Measurements from ENCODE around the gene MEF2D. TPM values are rescaled to one million over a fixed set of nuclear protein-coding genes. Genes with fewer than 3 reads are reported as not detected.

Gene MEF2D
- total RNA-seq, 5 donors from 2014 or later (not counting 1 experiment from before 2014, with no cell fraction given): 60.7 to 133 (median 79.3) TPM

DNA sequence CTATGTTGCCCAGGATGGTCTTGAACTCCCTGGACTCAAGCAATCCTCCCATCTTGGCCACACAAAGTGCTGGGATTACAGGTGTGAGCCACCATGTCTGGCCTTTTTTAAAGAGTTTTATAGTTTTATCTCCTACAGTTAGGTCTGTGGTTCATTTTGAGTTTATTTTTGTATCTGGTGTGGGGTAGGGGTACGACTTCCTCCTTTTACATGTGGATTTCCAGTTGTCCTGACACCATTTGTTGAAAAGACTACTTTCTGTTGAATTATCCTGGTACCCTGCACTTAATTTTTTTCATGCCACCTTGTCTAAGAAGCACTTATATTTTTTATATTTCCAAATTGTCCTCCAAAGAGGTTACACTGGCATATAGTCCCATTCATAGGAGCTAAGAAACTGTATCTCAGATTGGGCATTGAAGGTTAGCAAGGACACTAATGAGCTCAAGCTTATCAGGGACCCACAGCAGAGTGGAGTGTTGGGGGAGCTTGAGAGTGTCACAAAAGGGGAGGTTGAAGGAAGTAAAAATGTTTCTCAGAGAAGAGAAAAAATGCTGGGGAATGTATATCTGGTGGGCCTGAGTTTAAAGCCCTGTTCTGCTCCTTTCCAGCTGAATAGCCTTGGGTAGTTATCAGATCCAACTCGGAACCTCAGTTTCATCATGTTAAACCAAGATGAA is 23.4 kb upstream of the MEF2D start:
- Histone ChIP-seq H3K27me3 (replicated peaks in 1 of 2; ENCODE audit: control insufficient read depth in 2 of 2, extremely low read depth in 1 of 2, insufficient read depth in 2 of 2, low read length in 1 of 2) (peaks cover 0 to 2% of the 10 kb centered on the region in 2 experiments), H3K9me3 (no peaks in the 10 kb centered on the region), H3K4me3 (ENCODE audit: control insufficient read depth in 1 of 2, extremely low read depth in 1 of 2, low read length in 1 of 2) (no peak overlapping the region), H3K27ac (ENCODE audit: low read length) (peak overlapping the region; percentile 7), H3K36me3 (ENCODE audit: control insufficient read depth in 2 of 2, extremely low read depth in 1 of 2, insufficient read depth in 1 of 2, low read length in 1 of 2) (no peaks in the 10 kb centered on the region), H3K4me1 (ENCODE audit: control insufficient read depth in 1 of 2, extremely low read depth in 1 of 2, insufficient read depth in 2 of 2, low read length in 2 of 2) (peaks cover 14 to 33% of the 10 kb centered on the region in 2 experiments)
- ATAC-seq (replicated peaks in 1 of 4) (peak; percentile 17 to 35 (median 33)), DNase-seq (no peak)
- H3K9me3 Mint-ChIP-seq: no peaks in the 10 kb centered on the region
- no CpG with 5 or more reads among the region's 2 CpGs for WGBS (ENCODE audit: insufficient coverage)
- ChIA-PET POLR2A (interaction anchor here in 1 of 2 donors (0.5 kb wide), 1 partner anchor 80 kb away, joined by 6 read pairs; no protein-coding TSS in a partner anchor), CTCF (interaction anchor here (0.5 to 2.7 kb wide), 8 partner anchors 8 to 139 kb away, joined by 3 to 25 read pairs (median 4); partner anchors contain the start of gene MEF2D (in 1 of the 2))
- H3K4me1 Mint-ChIP-seq: peaks cover 35 to 41% (median 35%) of the 10 kb centered on the region in 3 donors
- no peaks in the 10 kb centered on the region for H3K27me3 Mint-ChIP-seq
- H3K4me3 Mint-ChIP-seq: peak overlapping the region in 2 of 3 donors; percentile 41 to 63
- no peaks in the 10 kb centered on the region for H3K36me3 Mint-ChIP-seq
- H3K27ac Mint-ChIP-seq: peak overlapping the region in 1 of 2 donors; percentile 64

DNA sequence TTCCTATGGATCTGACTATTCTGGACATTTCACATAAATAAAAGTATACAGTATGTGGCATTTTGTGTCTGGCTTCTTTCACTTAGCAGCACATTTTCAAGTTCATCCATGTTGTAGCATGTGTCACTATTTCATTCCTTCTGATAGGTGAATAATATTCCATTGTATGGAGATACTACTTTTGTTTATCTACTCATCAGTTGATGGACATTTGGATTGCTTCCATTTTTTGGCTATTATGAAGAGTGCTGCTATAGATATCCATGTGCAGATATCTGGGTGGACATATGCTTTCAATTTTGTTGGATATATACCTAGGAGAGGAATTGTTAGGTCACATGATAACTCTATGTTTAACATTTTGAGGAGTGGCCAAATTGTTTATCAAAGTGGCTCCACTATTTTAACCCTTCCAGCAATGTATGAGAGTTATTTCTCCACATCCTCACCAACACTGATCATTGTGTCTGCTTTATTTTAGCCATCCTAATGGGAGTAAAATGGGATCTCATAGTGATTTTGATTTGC is 21.9 kb upstream of the MEF2D start:
- Mint-ChIP-seq H3K4me3 (no peak overlapping the region), H3K9me3 (no peaks in the 10 kb centered on the region), H3K27me3 (no peaks in the 10 kb centered on the region), H3K4me1 (peaks cover 25 to 28% (median 26%) of the 10 kb centered on the region in 3 donors), H3K36me3 (no peaks in the 10 kb centered on the region), H3K27ac (no peak overlapping the region)
- POLR2A ChIA-PET: no interaction called here
- H3K27me3 ChIP-seq (replicated peaks in 1 of 2; ENCODE audit: control insufficient read depth in 2 of 2, extremely low read depth in 1 of 2, insufficient read depth in 2 of 2, low read length in 1 of 2): peaks cover 0 to 2% of the 10 kb centered on the region in 2 experiments
- peaks cover 14 to 22% of the 10 kb centered on the region in 2 experiments for H3K4me1 ChIP-seq (ENCODE audit: control insufficient read depth in 1 of 2, extremely low read depth in 1 of 2, insufficient read depth in 2 of 2, low read length in 2 of 2)
- no peaks in the 10 kb centered on the region for H3K36me3 ChIP-seq (ENCODE audit: control insufficient read depth in 2 of 2, extremely low read depth in 1 of 2, insufficient read depth in 1 of 2, low read length in 1 of 2)
- DNase-seq: no peak
- no peaks in the 10 kb centered on the region for H3K9me3 ChIP-seq
- H3K27ac ChIP-seq (ENCODE audit: low read length): no peak overlapping the region
- H3K4me3 ChIP-seq (ENCODE audit: control insufficient read depth in 1 of 2, extremely low read depth in 1 of 2, low read length in 1 of 2): no peak overlapping the region
- CTCF ChIA-PET: no interaction called here
- no peak for ATAC-seq (replicated peaks in 1 of 4)

DNA sequence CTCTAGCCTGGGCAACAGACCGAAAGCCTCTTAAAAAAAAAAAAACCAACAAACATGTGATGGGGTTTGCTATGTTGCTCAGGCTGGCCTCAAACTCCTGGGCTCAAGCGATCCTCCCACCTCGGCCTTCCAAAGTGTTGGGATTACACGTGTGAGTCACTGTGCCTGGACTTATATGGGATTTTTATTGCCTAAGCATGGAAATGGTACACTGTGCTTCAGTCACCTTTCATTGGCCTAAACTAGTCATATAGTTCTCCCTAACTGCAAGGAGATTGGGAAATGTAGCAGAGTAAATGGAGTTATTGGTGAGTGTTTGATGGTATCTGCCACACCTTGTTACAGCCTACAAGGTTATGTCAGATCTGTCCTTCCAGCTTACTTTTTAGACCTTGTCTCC is 17.2 kb upstream of the MEF2D start:
- no peak for ATAC-seq (replicated peaks in 1 of 4)
- Histone ChIP-seq H3K36me3 (ENCODE audit: control insufficient read depth in 2 of 2, extremely low read depth in 1 of 2, insufficient read depth in 1 of 2, low read length in 1 of 2) (no peaks in the 10 kb centered on the region), H3K4me1 (ENCODE audit: control insufficient read depth in 1 of 2, extremely low read depth in 1 of 2, insufficient read depth in 2 of 2, low read length in 2 of 2) (no peaks in the 10 kb centered on the region), H3K27ac (ENCODE audit: low read length) (no peak overlapping the region), H3K9me3 (no peaks in the 10 kb centered on the region), H3K27me3 (replicated peaks in 1 of 2; ENCODE audit: control insufficient read depth in 2 of 2, extremely low read depth in 1 of 2, insufficient read depth in 2 of 2, low read length in 1 of 2) (no peaks in the 10 kb centered on the region), H3K4me3 (ENCODE audit: control insufficient read depth in 1 of 2, extremely low read depth in 1 of 2, low read length in 1 of 2) (no peak overlapping the region)
- no CpG with 5 or more reads among the region's 4 CpGs for WGBS (ENCODE audit: insufficient coverage)
- no peaks in the 10 kb centered on the region for H3K27me3 Mint-ChIP-seq
- H3K36me3 Mint-ChIP-seq: no peaks in the 10 kb centered on the region
- H3K4me3 Mint-ChIP-seq: no peak overlapping the region
- no peak overlapping the region for H3K27ac Mint-ChIP-seq
- no peaks in the 10 kb centered on the region for H3K9me3 Mint-ChIP-seq
- no peaks in the 10 kb centered on the region for H3K4me1 Mint-ChIP-seq
- ChIA-PET POLR2A (no interaction called here), CTCF (interaction anchor here (0.6 to 1.0 kb wide), 2 partner anchors 29 to 100 kb away, joined by 3 read pairs; no protein-coding TSS in a partner anchor)
- no peak for DNase-seq

DNA sequence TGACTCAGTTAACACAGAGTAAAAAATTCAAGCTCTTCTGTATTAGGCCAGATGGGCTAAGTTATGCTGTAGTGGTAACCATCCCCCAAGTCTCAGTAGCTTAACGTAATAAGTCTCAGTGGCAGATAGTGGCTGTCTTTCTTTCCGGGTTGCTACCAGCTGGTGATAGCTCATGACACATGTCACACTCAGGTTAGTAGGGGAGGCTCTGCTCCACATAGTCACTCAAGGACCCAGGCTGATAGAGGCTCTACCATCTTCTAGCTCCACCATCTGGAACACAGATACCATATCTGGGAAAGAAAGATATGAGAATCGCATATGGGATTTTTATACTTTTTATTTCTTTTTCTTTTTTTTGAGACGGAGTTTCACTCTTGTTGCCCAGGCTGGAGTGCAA is 16.2 kb upstream of the MEF2D start:
- CTCF ChIA-PET: interaction anchor here in 1 of 2 donors (0.7 kb wide), 1 partner anchor 36 kb away, joined by 3 read pairs; no protein-coding TSS in a partner anchor
- no peaks in the 10 kb centered on the region for H3K27me3 ChIP-seq (replicated peaks in 1 of 2; ENCODE audit: control insufficient read depth in 2 of 2, extremely low read depth in 1 of 2, insufficient read depth in 2 of 2, low read length in 1 of 2)
- Mint-ChIP-seq H3K4me1 (peaks cover 3 to 6% (median 4%) of the 10 kb centered on the region in 3 donors), H3K9me3 (no peaks in the 10 kb centered on the region), H3K4me3 (no peak overlapping the region), H3K36me3 (no peaks in the 10 kb centered on the region), H3K27ac (no peak overlapping the region), H3K27me3 (no peaks in the 10 kb centered on the region)
- ATAC-seq (replicated peaks in 1 of 4) (no peak), DNase-seq (no peak)
- no peaks in the 10 kb centered on the region for H3K36me3 ChIP-seq (ENCODE audit: control insufficient read depth in 2 of 2, extremely low read depth in 1 of 2, insufficient read depth in 1 of 2, low read length in 1 of 2)
- H3K4me3 ChIP-seq (ENCODE audit: control insufficient read depth in 1 of 2, extremely low read depth in 1 of 2, low read length in 1 of 2): no peak overlapping the region
- H3K4me1 ChIP-seq (ENCODE audit: control insufficient read depth in 1 of 2, extremely low read depth in 1 of 2, insufficient read depth in 2 of 2, low read length in 2 of 2): no peaks in the 10 kb centered on the region
- no peaks in the 10 kb centered on the region for H3K9me3 ChIP-seq
- no peak overlapping the region for H3K27ac ChIP-seq (ENCODE audit: low read length)
- POLR2A ChIA-PET: interaction anchor here in 1 of 2 donors (0.5 kb wide), 2 partner anchors 8 to 39 kb away, joined by 3 to 4 read pairs; no protein-coding TSS in a partner anchor
- 100% methylated on average over 1 of the region's 4 CpGs for WGBS (ENCODE audit: insufficient coverage)

DNA sequence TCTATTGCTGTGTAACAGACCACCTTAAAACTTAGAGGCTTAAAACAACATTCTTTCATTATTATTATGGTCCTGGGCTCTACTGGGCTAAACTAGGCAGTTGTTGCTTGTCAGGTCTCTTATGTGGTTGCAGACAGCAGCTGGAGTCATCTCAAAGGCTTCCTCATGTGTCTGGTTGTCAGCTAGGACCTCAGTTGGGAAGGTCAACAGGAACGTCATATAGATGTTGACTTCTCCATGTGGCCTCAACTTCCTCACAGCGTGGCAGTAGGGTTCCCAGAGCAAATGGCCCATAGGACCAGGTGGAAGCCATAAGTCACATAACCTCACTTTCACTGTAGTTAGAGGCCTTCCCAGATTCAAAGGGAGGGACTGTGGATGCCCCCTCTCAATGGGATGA is 15.4 kb upstream of the MEF2D start:
- H3K27ac ChIP-seq (ENCODE audit: low read length): no peak overlapping the region
- H3K4me3 Mint-ChIP-seq: no peak overlapping the region

DNA sequence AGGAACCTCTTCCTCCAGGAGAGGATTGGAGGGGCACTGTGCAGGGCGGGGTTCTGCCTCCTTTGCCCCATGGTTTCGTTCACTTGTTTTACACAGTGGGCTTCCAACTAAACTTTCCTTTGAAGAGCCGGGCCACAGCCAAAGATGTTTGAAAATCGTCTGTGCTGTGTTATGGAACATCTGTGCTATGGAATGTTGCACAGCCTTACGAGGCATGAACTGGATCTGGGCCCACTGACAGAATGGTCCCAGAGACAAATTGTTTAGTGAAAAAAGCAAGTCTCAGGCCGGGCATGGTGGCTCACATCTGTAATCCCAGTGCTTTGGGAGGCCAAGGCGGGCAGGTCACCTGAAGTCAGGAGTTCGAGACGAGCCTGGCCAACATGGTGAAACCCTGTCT is 12.6 kb upstream of the MEF2D start:
- CTCF ChIA-PET: interaction anchor here in 1 of 2 donors (1.3 kb wide), 1 partner anchor 12 kb away, joined by 6 read pairs; the partner anchor contains the start of gene MEF2D
- POLR2A ChIA-PET: no interaction called here
- no peak for ATAC-seq (replicated peaks in 1 of 4)

More for the DNA sequence above, 15.4 kb upstream of the MEF2D start:
- no peaks in the 10 kb centered on the region for H3K9me3 Mint-ChIP-seq
- no CpG with 5 or more reads among the region's 2 CpGs for WGBS (ENCODE audit: insufficient coverage)
- DNase-seq (no peak), ATAC-seq (replicated peaks in 1 of 4) (no peak)
- H3K36me3 Mint-ChIP-seq: no peaks in the 10 kb centered on the region
- Histone ChIP-seq H3K36me3 (ENCODE audit: control insufficient read depth in 2 of 2, extremely low read depth in 1 of 2, insufficient read depth in 1 of 2, low read length in 1 of 2) (no peaks in the 10 kb centered on the region), H3K4me1 (ENCODE audit: control insufficient read depth in 1 of 2, extremely low read depth in 1 of 2, insufficient read depth in 2 of 2, low read length in 2 of 2) (no peaks in the 10 kb centered on the region), H3K9me3 (no peaks in the 10 kb centered on the region), H3K4me3 (ENCODE audit: control insufficient read depth in 1 of 2, extremely low read depth in 1 of 2, low read length in 1 of 2) (no peak overlapping the region), H3K27me3 (replicated peaks in 1 of 2; ENCODE audit: control insufficient read depth in 2 of 2, extremely low read depth in 1 of 2, insufficient read depth in 2 of 2, low read length in 1 of 2) (no peaks in the 10 kb centered on the region)
- peaks cover 5 to 6% (median 6%) of the 10 kb centered on the region in 3 donors for H3K4me1 Mint-ChIP-seq
- H3K27ac Mint-ChIP-seq: no peak overlapping the region
- H3K27me3 Mint-ChIP-seq: no peaks in the 10 kb centered on the region
- CTCF ChIA-PET: interaction anchor here in 1 of 2 donors (0.7 to 1.3 kb wide), 3 partner anchors 9 to 35 kb away, joined by 3 read pairs; no protein-coding TSS in a partner anchor
- POLR2A ChIA-PET: no interaction called here

More for the DNA sequence above, 12.6 kb upstream of the MEF2D start:
- H3K27ac ChIP-seq (ENCODE audit: low read length): no peak overlapping the region
- no peak overlapping the region for H3K4me3 ChIP-seq (ENCODE audit: control insufficient read depth in 1 of 2, extremely low read depth in 1 of 2, low read length in 1 of 2)
- no peaks in the 10 kb centered on the region for H3K9me3 ChIP-seq
- no peak for DNase-seq
- WGBS (ENCODE audit: insufficient coverage): 82% methylated on average over 5 of the region's 9 CpGs
- H3K9me3 Mint-ChIP-seq: no peaks in the 10 kb centered on the region
- no peaks in the 10 kb centered on the region for H3K27me3 Mint-ChIP-seq
- peaks cover 3 to 9% of the 10 kb centered on the region in 2 experiments for H3K4me1 ChIP-seq (ENCODE audit: control insufficient read depth in 1 of 2, extremely low read depth in 1 of 2, insufficient read depth in 2 of 2, low read length in 2 of 2)
- no peaks in the 10 kb centered on the region for H3K36me3 Mint-ChIP-seq
- H3K36me3 ChIP-seq (ENCODE audit: control insufficient read depth in 2 of 2, extremely low read depth in 1 of 2, insufficient read depth in 1 of 2, low read length in 1 of 2): no peaks in the 10 kb centered on the region
- peaks cover 16 to 18% (median 18%) of the 10 kb centered on the region in 3 donors for H3K4me1 Mint-ChIP-seq
- H3K27me3 ChIP-seq (replicated peaks in 1 of 2; ENCODE audit: control insufficient read depth in 2 of 2, extremely low read depth in 1 of 2, insufficient read depth in 2 of 2, low read length in 1 of 2): peaks cover 0 to 2% of the 10 kb centered on the region in 2 experiments
- no peak overlapping the region for H3K4me3 Mint-ChIP-seq
- H3K27ac Mint-ChIP-seq: no peak overlapping the region

Measured in T-cell (primary cell).